Kidney (tissue), 14 donors: ENCODE measurements around the gene RHBDF2. TPM values are rescaled to one million over a fixed set of nuclear protein-coding genes. Genes with fewer than 3 reads are reported as not detected.

ENCODE experiments used
- DNase-seq, 5 donors: peaks; one replicate each; pipeline ENCODE4 v3.0.0-alpha.2; 2013 to 2020
- FAIRE-seq: peaks from 2 replicates; lab custom pipeline; 2012; peaks lifted over from hg19 to GRCh38; lab: Jason Lieb, UNC
- H3K27ac ChIP-seq, 2 donors: one replicate each; pipeline ENCODE4 v1.7.0; 2013; ENCODE audit warnings: low read depth in 2 of 2, low read length in 2 of 2, inconsistent platforms in 1 of 2
- H3K27me3 ChIP-seq: one replicate; pipeline ENCODE4 v1.7.1; 2013; ENCODE audit warnings: low read length, inconsistent platforms; ENCODE audit not compliant: control insufficient read depth, insufficient read depth
- H3K36me3 ChIP-seq, 3 donors: one replicate each; pipeline versions ENCODE4 v1.7.0 to v1.7.1; 2013; ENCODE audit warnings: low read length in 3 of 3, control low read depth in 1 of 3, inconsistent platforms in 1 of 3; ENCODE audit not compliant: insufficient read depth in 3 of 3, control insufficient read depth in 2 of 3
- H3K4me1 ChIP-seq, 3 donors: one replicate each; pipeline versions ENCODE4 v1.7.0 to v1.7.1; 2013; ENCODE audit warnings: low read length in 3 of 3, inconsistent platforms in 1 of 3, low read depth in 1 of 3; ENCODE audit not compliant: control insufficient read depth in 2 of 3, insufficient read depth in 2 of 3
- H3K4me3 ChIP-seq, 3 donors: one replicate each; pipeline versions ENCODE4 v1.7.0 to v1.8.1; 2013; ENCODE audit warnings: low read length in 3 of 3, control low read depth in 1 of 3, inconsistent platforms in 1 of 3
- H3K9ac ChIP-seq, 3 donors: one replicate each; pipeline versions ENCODE4 v1.7.0 to v1.7.1; 2013; ENCODE audit warnings: low read length in 3 of 3, control low read depth in 1 of 3, inconsistent platforms in 1 of 3
- H3K9me3 ChIP-seq, 3 donors: one replicate each; pipeline versions ENCODE4 v1.7.0 to v1.7.1; 2013; ENCODE audit warnings: low read length in 3 of 3, control low read depth in 1 of 3, inconsistent platforms in 1 of 3; ENCODE audit not compliant: control insufficient read depth in 2 of 3, insufficient read depth in 1 of 3
- intact Hi-C: fragments of 100-400 bp; cut with DNase I; formaldehyde crosslinking; loops from one replicate; pipeline ENCODE4 v1.11.1; 2022
- polyA plus RNA-seq: library from polyadenylated mRNA; stranded (reverse); fragments of 350-450 nt; fragmentation: Illumina TruSeq; extraction: RNeasy Lipid Tissue Mini Kit (QIAGEN cat#74804); gene quantifications from one replicate; pipeline ENCODE4 v1.2.3, GENCODE V29; 2014; ENCODE audit warnings: low read depth, low replicate concordance; ENCODE audit not compliant: insufficient read depth
- total RNA-seq: library from RNA; stranded (reverse); fragmentation: NEBNext Ultra II Directional; extraction: Animal tissue kit (Norgen Biotek cat#: 25700); gene quantifications from one replicate; pipeline ENCODE4 v1.2.1, GENCODE V29; 2021
- TF ChIP-seq, protein P1 (sequence below): IDR thresholded peaks from 3 replicates; pipeline ENCODE4 v1.5.1; 2012; ENCODE audit warnings: mild to moderate bottlenecking, moderate library complexity, borderline replicate concordance; ENCODE audit not compliant: insufficient read depth; ENCODE audit errors: extremely low read depth
- donor health status: control.
- donor health status: control.
- donor health status: control.
- donor health status: control.
- donor health status: control.
- donor health status: DM: yes; HTN: yes; CAD: no.
- donor health status: Normal renal cell carcinoma (clear cell type).

RHBDF2 gene
- total and polyA plus RNA-seq, 2 donors from 2014 or later = 6.8 to 58.6 TPM

DNA sequence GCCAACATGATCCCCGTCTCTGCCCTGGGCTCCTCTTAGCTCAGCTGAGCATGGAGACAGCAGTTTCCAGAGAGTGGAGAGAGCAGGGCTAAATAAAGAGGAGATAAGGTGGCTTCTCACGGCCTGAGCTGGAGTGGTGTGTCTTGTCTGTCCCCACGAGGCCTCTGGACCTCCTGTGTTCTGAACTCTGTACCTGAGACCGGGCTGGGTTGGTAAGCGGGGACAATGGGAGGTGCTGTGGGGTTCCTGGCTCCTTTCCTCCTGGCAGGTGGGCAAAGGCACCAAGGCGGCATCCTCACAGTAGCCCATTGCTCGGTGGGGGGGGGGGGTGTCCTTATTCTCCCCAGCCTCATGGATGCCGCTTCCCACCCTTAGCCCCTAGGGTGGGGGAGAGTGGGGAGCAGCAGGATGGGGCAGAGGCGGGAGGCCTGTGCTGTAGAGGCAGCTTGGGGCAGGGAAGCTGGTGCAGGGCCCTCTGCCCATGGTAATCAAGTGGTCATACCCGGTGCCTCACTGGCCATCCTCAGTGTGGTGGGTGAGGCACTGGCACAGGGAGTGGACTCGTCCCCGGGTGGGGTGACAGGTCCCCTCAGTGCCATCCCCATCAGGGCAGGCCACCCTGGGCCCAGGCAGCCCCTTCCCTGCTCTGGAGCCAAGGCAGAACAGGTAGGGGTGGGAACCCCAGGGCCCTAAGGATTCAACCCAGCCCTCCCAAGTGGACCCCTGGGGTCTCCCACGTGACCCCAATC is 31.1 kb downstream of the RHBDF2 start:
- H3K36me3 ChIP-seq = no peaks in the 10 kb centered on the region

DNA sequence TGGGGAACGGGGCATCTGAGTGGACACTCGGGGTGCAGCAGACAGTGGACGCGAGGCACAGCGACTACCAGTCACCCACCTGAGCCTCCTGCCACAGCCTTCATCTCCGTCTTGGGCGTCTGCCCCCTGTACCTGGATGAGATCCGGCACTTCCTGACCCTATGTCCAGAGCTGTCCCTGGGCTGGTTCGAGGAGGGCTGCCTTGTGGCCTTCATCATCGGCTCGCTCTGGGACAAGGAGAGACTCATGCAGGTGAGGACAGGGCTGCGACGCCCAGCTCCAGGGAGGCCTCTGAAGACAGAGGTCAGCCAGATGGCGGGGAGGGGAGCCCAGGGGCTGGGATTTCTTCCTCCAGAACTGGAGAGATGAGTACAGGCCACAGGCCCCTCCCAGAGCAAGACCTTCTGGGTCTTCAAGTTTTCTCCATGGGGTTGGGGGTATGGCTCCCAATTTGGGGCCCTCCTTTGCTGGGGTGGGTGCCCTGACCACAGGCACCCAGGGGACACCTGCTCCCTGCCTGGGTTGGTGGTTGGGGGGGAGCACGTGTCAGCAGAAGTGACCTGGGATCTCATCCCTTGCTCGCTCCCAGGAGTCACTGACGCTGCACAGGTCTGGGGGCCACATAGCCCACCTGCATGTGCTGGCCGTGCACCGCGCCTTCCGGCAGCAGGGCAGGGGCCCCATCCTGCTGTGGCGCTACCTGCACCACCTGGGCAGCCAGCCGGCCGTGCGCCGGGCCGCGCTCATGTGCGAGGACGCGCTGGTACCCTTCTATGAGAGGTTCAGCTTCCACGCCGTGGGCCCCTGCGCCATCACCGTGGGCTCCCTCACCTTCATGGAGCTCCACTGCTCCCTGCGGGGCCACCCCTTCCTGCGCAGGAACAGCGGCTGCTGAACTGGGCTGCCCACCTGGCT is 31.9 kb downstream of the RHBDF2 start:
- DNase-seq (no peak), FAIRE-seq (no peak)
- H3K36me3 ChIP-seq = no peaks in the 10 kb centered on the region
- intact Hi-C loops = no loop called here
- no peak overlapping the region for H3K27ac ChIP-seq
- no peak overlapping the region for H3K4me3 ChIP-seq
- TF ChIP-seq, protein P1, sequence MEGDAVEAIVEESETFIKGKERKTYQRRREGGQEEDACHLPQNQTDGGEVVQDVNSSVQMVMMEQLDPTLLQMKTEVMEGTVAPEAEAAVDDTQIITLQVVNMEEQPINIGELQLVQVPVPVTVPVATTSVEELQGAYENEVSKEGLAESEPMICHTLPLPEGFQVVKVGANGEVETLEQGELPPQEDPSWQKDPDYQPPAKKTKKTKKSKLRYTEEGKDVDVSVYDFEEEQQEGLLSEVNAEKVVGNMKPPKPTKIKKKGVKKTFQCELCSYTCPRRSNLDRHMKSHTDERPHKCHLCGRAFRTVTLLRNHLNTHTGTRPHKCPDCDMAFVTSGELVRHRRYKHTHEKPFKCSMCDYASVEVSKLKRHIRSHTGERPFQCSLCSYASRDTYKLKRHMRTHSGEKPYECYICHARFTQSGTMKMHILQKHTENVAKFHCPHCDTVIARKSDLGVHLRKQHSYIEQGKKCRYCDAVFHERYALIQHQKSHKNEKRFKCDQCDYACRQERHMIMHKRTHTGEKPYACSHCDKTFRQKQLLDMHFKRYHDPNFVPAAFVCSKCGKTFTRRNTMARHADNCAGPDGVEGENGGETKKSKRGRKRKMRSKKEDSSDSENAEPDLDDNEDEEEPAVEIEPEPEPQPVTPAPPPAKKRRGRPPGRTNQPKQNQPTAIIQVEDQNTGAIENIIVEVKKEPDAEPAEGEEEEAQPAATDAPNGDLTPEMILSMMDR = no peak
- H3K4me1 ChIP-seq = no peaks in the 10 kb centered on the region
- H3K27me3 ChIP-seq = no peaks in the 10 kb centered on the region
- no peak overlapping the region for H3K9ac ChIP-seq
- H3K9me3 ChIP-seq = no peaks in the 10 kb centered on the region

More for the DNA sequence above, 31.1 kb downstream of the RHBDF2 start:
- H3K9me3 ChIP-seq = no peaks in the 10 kb centered on the region
- H3K4me3 ChIP-seq = no peak overlapping the region
- no peak overlapping the region for H3K9ac ChIP-seq
- intact Hi-C loops = no loop called here
- H3K27ac ChIP-seq = no peak overlapping the region
- FAIRE-seq (no peak), DNase-seq (no peak)
- no peaks in the 10 kb centered on the region for H3K27me3 ChIP-seq
- TF ChIP-seq, protein P1 = no peak
- no peaks in the 10 kb centered on the region for H3K4me1 ChIP-seq

DNA sequence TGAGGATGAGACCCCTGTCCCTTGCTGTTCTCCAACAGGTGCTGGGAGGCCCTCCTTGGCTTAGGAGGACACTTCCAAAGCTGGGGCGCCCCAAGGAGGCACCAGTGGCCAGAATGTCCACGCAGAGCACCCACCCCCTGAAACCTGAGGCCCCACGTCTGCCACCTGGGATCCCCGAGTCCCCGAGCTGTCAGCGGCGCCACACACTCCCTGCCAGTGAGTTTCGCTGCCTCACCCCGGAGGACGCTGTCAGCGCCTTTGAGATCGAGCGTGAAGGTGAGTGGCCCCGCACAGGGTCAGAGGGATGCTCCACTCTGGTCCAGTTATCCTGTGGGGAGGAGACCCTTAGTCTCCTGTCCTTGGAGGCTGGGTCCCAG is 32.6 kb downstream of the RHBDF2 start:
- Histone ChIP-seq H3K27me3 (no peaks in the 10 kb centered on the region), H3K9me3 (no peaks in the 10 kb centered on the region), H3K4me1 (no peaks in the 10 kb centered on the region), H3K36me3 (no peaks in the 10 kb centered on the region), H3K27ac (no peak overlapping the region), H3K4me3 (no peak overlapping the region), H3K9ac (no peak overlapping the region)
- DNase-seq (no peak), FAIRE-seq (no peak)
- TF ChIP-seq, protein P1 = no peak
- intact Hi-C loops = no loop called here
